HG03521 (cell line): ENCODE data around the gene LBR.
A peak's percentile ranks its signal among the peaks of the same experiment; 100 is the strongest.
"Not testable (repeated sequence)": the region's sequence is repeated elsewhere in the genome, so short reads cannot be mapped to it uniquely, and the experiment has no call there.

Experiments used
- ATAC-seq: cut with Tn5 transposase; IDR thresholded peaks from one replicate; pipeline ENCODE4 v1.9.1; 2021; ENCODE audit warnings: mild to moderate bottlenecking, moderate library complexity; ENCODE audit not compliant: unreplicated experiment

Gene LBR

DNA sequence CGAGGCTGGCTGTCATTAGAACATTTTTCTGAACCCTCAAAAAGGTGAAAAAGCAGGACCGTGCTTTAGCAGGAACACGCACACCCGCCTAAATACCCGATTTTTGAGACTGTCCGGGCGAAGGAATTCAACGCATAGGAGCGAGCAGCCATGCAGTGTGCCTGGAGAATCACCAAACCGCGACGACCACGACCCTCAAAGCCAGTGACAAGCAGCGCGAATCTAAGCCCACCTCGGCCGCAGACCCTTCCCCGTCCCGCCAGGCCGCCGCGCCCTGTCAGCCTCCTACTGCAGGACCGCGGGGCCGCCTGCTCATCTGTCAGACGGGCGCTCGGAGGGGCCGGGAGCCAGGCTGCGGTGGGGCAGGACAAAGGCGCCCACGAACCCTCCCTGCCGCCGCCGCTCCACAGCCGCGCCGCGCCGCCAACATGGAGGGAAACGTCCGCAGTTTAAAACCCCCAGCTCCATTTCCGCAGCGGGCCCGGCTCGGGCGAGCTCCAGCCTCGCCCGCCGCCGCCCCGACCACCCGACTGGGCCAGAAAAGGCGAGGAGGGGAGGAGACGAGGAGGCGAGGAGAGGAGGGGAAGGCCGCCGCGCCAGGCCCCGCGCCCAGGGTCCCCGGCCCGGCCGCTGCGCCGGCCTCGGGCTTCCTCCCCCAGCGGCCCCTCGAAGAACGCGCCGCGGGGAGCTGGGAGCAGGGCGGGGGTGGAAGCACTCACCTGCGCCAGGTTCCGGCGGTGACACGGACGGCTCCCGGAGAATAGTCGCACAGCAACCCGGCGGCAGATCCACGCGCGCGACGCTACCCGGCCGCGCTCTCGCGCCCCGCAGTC, at the start of gene LBR:
Gene LBR, minus strand, starts transcription at position 804 of the 833 bp plus-strand sequence. CDS start 3,963 bp downstream, outside the sequence.
- peak; percentile 33 for ATAC-seq

DNA sequence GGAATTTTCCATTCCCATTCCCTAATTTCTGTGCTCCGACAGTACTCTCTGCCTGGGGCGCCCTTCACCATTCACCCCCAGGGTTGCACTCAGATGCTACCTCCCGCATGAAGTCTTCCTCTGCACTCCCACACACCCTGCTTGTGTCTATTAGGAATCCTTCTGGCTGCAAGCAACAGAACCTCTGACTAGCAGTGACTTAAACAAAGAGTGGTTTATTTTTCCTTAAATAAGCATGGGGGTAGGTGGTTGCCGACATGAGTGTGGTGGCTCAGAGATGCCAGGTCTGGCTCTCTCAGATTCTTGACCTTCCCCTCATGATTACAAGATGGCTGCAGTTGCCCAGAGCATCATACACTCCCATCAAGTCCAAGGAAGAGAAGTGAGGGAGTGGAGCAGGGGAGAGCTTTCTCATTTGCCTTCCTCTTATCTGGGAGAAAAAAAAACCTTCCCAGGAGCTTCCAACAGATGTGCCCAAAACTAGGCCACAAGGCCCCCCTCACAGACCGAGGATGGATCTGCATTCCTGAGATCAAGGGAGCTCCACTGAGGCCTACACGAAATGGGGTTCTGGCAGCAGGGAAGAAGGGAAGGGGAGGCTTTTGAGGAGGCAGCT, 49.6 kb upstream of the LBR start:
- ATAC-seq: no peak

DNA sequence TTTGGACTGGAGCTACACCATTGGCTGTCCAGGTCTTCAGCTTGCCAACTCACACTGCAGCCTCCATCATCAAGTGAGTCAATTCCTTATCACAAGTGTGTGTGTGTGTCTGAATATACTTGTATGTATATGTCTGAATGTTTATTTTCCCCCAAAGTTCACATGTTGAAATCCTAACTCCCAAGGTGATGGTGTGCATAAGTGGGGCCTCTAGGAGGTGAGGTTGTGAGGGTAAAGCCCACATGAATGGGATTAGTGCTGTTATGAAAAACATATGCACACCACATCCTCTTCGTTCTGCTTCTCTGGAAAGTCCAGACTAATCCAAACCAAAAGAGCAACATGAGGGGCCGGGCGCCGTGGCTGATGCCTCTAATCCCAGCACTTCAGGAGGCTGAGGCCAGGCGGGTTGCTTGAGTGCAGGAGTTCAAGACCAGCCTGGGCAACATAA, 48.7 kb upstream of the LBR start:
- ATAC-seq: no peak

DNA sequence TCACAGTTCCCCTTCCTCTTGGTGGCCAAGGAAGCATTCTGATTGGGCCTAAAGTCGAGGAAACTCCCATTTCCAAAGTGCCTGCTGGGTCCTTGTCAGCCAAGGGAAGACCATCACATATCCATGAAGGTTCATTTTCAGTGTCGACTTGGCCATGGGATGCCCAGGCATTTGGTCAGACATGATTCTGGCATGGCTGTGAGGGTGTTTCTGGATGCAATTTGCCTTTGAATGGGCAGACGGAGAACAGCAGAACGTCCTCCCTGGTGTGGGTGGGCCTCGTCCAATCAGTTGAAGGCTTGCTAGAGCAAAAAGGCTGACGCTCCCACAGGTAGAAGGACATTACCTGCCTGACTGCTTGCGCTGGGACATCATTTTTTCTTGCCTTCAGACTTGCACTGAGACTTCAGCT, 48.3 kb upstream of the LBR start:
- no peak for ATAC-seq

DNA sequence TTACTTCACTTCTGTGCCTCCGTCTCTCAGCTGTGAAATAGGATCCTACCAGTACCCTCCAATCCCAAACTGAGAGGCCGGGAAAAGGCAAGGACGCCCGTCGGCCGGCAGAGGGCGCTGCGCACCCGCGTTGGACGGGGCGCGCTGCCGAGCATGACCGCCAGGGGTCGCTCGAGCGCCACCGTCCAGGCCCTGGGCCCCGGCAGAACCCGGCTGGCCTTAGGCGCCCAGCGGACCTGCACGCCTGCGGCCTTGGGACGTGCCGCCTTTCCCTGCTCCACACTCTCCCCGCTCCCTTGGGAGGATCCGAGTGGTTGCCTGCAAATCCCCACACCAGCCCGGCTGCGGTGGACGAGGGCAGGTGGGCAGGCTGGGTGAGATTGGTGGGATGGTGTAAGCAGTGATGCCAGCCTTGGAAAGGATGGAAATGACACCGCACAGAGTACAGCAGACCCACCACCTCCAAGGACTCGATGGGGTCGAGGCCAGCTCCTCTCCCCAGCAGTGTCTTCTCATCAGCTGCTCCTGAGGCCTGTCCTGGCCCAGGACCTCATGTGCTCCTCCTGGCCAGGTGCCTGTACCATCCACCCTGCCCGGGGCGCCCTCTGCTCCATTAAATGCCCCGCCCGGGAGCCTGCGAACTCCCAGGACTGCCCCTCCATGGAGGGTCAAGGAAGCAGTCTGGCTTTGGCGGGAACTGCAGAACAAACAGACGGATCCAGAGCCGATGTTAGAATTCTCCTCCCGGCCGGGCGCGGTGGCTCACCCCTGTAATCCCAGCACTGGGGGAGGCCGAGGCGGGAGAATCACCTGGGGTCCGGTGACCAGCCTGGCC, 47.4 kb upstream of the LBR start:
- peak; percentile 55 for ATAC-seq

DNA sequence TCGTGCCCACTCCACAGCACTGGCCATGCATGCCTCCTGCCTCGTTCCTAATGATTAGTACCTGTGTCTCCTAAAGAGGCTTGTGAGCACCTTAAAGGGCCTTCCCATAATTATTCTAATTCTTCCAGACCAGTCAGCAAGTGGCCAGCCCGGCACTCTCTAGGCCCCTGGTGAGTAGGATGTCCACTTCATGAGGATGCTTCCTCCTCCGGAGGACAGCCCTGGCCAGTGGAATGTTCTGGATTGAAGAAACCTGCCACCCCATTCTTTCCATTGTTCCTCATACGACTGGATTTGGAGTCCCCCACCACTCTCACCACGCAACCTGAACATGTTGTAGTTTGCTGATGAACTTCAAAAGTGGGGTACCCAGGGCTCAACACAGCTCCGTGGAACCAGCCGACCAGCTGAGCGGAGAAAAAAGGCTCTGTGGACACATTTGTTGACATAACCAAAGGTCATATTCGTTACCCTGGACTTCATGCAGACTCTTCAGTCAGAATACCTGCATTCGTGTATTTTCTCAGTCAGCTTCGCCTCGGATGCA, 46.7 kb upstream of the LBR start:
- no peak for ATAC-seq

DNA sequence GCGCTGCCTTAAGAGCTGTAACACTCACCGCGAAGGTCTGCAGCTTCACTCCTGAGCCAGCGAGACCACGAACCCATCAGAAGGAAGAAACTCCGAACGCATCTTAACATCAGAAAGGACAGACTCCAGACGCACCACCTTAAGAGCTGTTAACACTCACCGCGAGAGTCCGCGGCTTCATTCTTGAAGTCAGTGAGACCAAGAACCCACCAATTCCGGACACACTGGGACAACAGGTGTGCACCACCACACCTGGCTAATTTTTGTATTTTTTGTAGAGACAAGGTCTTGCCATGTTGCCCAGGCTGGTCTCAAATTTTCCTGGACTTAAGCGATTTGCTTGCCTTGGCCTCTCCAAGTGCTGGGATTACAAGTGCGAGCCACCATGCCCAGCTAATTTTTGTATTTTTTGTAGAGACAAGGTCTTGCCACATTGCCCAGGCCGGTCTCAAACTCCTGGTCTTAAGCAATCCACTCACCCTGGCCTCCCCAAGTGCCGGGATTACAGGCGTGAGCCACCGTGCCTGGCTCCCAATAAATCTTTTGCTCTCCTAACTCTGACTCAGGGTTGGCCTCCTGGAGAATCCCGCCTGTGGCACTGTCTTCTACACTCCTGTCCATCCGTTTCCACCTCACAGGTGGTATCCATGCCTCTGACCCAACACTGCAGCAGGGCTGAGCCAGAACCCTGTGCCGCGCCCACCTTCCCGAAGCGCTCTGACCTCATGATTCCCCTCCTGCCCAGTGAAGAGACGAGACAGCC, 46.0 kb upstream of the LBR start:
- ATAC-seq: not testable (repeated sequence)

DNA sequence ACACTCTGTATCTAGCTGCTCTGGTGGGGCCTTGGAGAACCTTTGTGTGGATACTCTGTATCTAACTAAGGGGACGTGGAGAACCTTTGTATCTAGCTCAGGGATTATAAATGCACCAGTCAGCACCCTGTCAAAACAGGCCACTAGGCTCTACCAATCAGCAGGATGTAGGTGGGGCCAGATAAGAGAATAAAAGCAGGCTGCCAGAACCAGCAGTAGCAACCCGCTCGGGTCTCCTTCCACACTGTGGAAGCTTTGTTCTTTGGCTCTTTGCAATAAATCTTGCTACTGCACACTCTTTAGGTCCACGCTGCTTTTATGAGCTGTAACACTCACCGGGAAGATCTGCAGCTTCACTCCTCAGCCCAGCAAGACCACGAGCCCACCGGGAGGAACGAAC, 45.4 kb upstream of the LBR start:
- ATAC-seq: not testable (repeated sequence)

DNA sequence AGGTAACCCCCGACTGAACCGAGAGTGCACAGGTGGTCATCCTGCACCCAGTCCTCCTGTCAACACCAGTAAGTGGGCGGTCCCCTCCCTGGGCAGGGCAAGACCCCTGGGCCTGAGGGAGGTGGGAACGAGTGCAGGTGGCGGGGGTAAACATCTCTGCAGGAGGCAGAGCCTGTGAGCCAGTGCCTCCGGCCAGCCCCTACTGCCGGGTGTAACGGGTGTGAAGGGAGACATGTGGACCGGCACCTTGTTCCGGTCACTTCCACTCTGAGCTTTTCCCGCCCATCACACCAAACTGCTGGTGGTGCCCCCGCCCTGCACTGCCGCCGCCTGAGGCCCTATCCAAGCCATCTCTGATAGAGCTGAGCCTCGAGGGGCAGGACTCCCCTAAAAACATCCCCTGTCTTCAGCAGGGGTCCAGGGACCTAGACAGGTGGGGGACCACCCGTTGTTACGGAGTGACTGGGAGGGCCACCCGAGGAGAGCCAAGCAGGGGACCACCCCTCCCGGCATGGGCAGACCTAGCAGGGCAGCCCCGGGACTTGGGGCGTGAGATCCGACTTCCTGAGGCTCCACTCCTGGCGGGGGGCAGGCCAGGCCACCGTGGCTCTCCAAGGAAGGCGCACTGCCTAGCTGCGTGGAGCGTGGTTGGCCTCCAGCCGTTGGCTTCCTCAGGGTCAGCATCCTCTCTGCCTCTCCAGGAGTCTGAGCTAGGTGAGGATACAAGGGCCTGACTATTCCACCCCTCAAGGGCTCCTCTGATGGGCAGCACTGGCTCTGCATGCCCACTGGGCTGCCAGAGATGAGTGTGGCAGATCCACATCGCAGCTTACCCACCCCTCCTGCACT, 43.8 kb upstream of the LBR start:
- no peak for ATAC-seq

DNA sequence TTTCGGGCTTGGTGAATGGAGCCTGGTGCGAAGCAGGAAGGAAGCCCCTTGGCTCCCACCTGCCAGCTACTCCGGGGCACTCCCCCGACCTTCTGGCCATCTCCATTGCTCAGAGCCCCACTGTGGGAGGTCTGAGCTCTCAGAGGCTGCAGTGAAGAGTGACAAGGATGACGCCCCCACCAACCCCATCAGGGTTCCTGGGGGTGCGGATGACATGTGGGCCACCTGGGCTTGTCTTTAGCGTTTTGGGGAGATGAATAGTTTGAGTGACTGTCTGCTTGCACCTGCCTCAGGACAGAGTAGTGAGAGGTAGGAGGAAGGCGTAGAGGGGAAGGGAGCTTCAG, 43.2 kb upstream of the LBR start:
- no peak for ATAC-seq

DNA sequence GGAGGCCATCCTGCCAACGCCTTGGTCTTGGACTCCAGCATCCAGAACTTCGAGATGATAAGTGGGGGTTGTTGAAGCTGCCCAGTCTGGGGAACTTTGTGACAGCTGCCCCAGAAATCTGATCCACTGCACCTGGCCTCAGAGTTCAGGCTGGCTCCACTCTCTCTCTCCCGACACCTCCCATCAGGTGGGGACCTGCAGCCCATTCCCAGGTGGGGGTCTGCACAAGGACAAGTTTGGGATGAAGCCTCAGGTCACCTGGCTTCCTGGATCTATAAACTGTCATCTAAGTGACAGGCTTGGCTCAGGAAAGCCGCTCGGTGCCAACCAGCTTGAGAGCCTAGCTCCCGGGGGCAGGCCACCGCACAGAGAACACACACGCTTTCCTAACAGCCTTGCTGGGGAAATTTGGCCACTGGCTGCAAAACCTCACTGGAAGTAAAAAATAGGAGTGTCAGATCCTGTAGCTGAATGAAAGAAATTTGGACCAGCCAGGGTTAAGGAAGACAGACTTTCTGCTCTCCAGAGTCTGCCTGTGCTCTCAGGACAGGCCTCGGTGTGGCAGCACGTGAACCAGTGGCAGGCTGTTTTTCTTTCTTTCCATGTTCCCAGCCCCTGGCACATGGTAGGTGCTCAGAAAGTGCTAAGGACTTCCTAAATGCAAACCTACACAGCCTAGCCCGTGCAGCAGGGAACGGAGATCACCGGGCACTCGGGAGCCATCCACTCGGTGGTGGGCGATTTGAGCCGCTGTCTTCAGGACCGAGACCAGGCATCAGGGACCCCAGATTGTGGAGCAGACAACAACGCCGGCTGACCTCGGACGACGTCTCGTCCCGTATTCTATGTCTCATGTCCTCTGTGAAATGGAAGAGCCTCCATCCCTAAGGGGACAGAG, 42.6 kb upstream of the LBR start:
- ATAC-seq: no peak

DNA sequence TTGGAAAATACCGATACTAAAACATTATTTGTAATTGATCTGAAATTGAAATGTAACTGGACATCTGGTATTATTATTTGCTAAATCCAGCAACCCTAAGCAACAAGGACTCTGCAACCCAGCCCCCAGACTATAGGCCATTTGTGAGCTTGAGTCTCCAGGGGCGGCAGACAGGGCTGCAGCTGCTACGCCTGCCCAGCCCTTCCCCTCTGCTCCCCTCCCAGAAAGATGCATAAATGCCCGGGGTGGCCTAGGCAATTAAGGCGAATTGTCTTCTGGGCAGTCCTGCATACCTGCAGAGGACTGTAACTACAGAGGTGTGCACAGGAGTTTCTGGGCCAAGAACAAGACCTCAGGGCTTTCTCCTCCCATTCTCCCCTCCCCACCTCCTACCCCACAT, 41.2 kb upstream of the LBR start:
- no peak for ATAC-seq

DNA sequence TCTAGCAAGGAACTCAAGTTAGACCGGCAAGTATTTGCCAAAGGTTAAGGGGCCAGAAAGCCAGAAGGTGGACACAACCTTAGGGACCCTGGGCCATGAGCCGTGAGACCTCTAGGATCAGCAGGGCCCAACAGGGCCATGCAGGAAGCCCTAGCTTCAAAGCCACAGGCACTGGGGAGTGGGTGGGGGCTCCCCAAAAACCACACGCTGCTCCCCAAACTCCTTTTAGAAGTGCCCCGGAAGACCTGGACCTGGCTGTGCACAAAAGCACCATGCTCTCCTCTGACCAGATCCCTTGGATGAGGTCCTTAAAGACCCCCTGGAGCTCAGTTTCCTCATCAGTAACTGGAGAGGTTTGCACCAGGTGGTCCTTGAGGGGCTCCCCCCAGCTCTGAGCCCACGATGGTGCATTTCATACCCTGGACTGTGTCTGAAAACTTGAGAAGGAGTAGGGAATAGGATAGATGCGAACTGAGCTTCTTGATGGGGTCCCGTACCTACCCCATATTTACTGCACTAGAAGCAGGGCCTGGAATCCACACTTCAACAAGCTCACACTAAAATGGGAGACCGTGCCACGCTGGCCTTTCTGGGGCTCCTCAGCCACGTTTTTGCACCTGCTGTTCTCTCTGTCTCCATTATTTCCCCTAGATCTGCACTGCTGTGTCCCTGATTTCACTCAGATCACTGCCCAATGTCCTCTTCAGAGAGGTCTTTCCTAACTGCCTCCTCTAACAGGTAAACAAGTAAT, 40.6 kb upstream of the LBR start:
- no peak for ATAC-seq

DNA sequence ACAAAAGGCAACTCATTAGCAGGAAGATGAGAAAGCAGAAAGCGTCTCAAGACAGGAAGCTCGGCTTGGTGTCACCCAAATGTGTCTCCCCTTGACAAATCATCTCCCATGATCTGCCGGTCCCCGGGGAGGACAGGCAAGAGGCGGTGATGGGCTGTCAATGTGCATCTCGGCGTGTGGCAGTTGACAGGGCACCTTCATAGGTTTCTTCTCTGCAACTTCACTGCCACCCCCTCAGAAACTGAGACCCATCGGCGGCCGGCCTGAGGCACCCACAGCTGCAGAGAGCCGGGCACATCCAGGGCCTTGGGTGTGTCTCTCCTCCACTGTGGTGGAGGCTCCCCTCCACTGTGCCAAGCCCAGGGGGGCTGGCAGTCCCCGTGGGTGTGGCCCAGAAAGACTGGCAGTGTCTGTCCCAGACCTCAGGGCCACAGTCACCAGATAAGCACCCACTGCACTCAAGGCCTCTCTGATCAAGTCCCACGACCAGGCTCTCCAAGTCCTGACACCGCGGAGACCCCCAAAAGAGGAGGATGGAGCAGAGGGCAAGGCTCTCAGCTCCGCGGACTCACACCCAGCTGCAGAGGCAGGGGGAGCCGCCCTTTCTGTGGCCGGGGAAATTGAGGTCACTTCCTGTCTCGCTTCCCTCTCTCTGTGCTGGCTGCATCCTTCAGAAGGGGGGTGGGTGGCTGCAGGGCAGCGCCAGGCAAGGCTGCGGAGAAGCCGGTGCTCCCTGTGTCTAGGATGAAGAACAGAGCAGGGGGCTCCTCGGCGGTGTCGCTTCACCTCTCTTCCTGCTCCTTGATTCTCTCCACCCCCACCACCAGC, 39.6 kb upstream of the LBR start:
- peak; percentile 92 for ATAC-seq

DNA sequence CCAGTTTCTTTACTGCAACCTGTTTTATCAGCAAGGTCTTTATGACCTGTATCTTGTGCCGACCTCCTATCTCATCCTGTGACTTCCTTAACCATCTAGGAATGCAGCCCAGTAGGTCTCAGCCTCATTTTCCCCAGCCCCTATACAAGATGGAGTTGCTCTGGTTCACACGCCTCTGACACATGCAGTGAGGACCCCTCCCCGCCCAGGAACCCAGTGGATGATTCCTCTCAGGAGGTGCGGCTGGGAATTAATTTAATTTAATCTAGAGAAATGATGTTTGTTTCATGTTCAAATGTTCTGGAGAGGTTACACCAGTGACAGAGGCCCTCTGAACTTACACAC, 39.0 kb upstream of the LBR start:
- ATAC-seq: no peak

DNA sequence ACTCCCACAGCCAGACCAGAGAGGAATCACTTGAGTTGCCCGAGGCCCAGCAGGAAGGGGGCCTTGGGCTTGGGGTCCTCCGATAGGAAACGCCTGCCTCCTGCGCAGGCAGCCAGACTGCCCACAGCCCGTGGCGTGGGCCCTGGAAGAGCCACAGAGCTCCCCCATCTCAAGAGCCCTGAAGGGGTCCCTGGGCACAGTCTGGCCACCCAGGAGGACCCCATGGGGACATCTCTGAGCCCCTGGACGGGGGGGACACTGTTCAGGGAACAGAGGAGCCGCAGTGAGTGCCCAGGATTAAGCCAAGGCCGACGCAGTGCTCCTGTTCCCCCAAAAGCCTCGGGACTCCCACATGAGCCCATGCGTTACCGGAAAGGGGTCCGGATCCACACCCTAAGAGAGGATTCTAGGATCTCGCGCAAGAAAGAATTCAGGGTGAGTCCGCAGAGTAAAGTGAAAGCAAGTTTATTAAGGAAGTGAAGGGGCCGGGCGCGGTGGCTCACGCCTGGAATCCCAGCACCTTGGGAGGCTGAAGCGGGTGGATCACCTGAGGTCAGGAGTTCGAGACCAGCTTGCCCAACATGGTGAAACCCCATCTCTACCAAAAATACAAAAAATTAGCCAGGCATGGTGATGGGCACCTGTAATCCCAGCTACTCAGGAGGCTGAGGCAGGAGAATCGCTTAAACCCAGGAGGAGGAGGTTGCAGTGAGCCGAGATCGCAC, 38.1 kb upstream of the LBR start:
- no peak for ATAC-seq
